RWPE2 (cell line): ENCODE data around the gene TDG.
A peak's percentile ranks its signal among the peaks of the same experiment; 100 is the strongest.

Experiments used
- ATAC-seq: fragments of 200-7000 bp; cut with Tn5 transposase; 3 replicates; pipeline ENCODE4 v1.9.1; 2021; ENCODE audit warnings: low read depth
- DNase-seq: peaks from one replicate; pipeline ENCODE4 v3.0.0-alpha.2; 2020; ENCODE audit warnings: low spot score
- H3K27ac ChIP-seq: fragments of 450-650 bp; 2 replicates; pipeline ENCODE4 v1.5.1; 2017; ENCODE audit warnings: mild to moderate bottlenecking; ENCODE audit not compliant: poor library complexity, severe bottlenecking
- H3K27me3 ChIP-seq: fragments of 250-450 bp; sonication (Bioruptor Pico); 2 replicates; pipeline ENCODE4 v1.5.1; 2021; ENCODE audit warnings: mild to moderate bottlenecking, moderate library complexity; ENCODE audit not compliant: insufficient read depth, poor library complexity, severe bottlenecking
- H3K36me3 ChIP-seq: fragments of 250-450 bp; sonication (Bioruptor Pico); 2 replicates; pipeline ENCODE4 v1.5.1; 2020; ENCODE audit warnings: low read depth, mild to moderate bottlenecking, moderate library complexity
- H3K4me1 ChIP-seq: fragments of 250-450 bp; sonication (Bioruptor Pico); 2 replicates; pipeline ENCODE4 v1.5.1; 2021; ENCODE audit warnings: mild to moderate bottlenecking, moderate library complexity; ENCODE audit not compliant: insufficient read depth, poor library complexity, severe bottlenecking
- H3K4me3 ChIP-seq: fragments of 250-450 bp; sonication (Bioruptor Pico); 2 replicates; pipeline ENCODE4 v1.5.1; 2021; ENCODE audit warnings: mild to moderate bottlenecking, moderate library complexity; ENCODE audit not compliant: severe bottlenecking
- H3K9me3 ChIP-seq: fragments of 250-450 bp; sonication (Bioruptor Pico); 2 replicates; pipeline ENCODE4 v1.5.1; 2021; ENCODE audit warnings: mild to moderate bottlenecking, moderate library complexity; ENCODE audit not compliant: severe bottlenecking
- TF ChIP-seq, protein P1 (sequence below): fragments of 450-650 bp; IDR thresholded peaks from one replicate; pipeline ENCODE4 v1.5.1; 2017; ENCODE audit warnings: mild to moderate bottlenecking, moderate library complexity; ENCODE audit not compliant: poor library complexity, severe bottlenecking

TDG gene

GRCh38 chr12:103957865-103958388, 7.7 kb upstream of the TDG start:
- Histone ChIP-seq H3K36me3 (peaks cover 28% of the 10 kb centered on the region), H3K4me3 (no peak overlapping the region), H3K27me3 (no peaks in the 10 kb centered on the region), H3K4me1 (peaks cover 10% of the 10 kb centered on the region), H3K9me3 (no peaks in the 10 kb centered on the region), H3K27ac (peak overlapping the region; percentile 87)
- ATAC-seq: no peak
- DNase-seq: no peak
- TF ChIP-seq, protein P1, sequence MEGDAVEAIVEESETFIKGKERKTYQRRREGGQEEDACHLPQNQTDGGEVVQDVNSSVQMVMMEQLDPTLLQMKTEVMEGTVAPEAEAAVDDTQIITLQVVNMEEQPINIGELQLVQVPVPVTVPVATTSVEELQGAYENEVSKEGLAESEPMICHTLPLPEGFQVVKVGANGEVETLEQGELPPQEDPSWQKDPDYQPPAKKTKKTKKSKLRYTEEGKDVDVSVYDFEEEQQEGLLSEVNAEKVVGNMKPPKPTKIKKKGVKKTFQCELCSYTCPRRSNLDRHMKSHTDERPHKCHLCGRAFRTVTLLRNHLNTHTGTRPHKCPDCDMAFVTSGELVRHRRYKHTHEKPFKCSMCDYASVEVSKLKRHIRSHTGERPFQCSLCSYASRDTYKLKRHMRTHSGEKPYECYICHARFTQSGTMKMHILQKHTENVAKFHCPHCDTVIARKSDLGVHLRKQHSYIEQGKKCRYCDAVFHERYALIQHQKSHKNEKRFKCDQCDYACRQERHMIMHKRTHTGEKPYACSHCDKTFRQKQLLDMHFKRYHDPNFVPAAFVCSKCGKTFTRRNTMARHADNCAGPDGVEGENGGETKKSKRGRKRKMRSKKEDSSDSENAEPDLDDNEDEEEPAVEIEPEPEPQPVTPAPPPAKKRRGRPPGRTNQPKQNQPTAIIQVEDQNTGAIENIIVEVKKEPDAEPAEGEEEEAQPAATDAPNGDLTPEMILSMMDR: no peak

DNA sequence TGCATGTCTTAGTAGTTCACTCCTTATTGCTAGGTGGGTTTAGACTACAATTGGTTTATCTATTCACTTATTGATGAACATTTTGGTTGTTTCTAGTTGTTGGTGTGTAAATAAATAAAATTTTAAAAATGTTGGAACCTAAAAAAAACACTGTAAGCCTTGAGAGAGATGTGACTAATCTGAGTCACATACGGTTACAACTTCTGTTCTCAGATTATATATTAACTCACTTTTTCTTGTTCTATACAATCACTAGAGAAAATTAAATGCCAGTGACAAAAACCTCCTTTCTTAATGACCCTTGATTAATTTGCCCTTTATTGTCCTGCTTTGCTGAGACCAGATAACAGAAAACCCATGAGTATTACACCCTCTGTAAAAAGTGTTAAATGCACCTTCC, 7.1 kb upstream of the TDG start:
- Histone ChIP-seq H3K4me3 (no peak overlapping the region), H3K4me1 (peaks cover 10% of the 10 kb centered on the region), H3K27me3 (no peaks in the 10 kb centered on the region), H3K27ac (no peak overlapping the region), H3K36me3 (peaks cover 21% of the 10 kb centered on the region), H3K9me3 (no peaks in the 10 kb centered on the region)
- TF ChIP-seq, protein P1: no peak
- DNase-seq (no peak), ATAC-seq (no peak)

- Histone ChIP-seq H3K27ac (no peak overlapping the region), H3K9me3 (no peaks in the 10 kb centered on the region), H3K4me3 (no peak overlapping the region), H3K4me1 (peaks cover 8% of the 10 kb centered on the region), H3K27me3 (no peaks in the 10 kb centered on the region), H3K36me3 (peaks cover 11% of the 10 kb centered on the region)
- DNase-seq (no peak), ATAC-seq (no peak)
- TF ChIP-seq, protein P1: no peak
Measured at GRCh38 chr12:103960616-103961227, 5.0 kb upstream of the TDG start.

DNA sequence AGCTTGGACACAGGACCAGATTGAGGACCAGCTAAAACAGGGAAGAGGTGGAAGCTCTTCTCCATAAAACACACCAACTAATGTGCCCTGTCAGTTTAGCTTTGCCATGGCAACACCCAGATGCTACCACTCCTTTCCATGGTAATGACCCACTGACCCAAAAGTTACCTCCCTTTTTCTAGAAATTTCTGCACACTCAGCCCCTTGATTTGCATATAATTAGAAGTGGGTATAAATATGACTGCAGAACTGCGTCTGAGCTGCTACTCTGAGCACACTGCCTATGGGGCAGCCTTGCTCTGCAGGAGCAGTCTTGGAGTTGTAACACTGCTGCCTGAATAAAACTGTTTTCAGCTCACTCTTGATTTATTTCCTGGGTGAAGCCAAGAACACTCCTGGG, 3.2 kb upstream of the TDG start:
- ATAC-seq: no peak
- Histone ChIP-seq H3K27ac (no peak overlapping the region), H3K36me3 (peaks cover 9% of the 10 kb centered on the region; the same call in 1 of the 2 replicates), H3K9me3 (no peaks in the 10 kb centered on the region), H3K4me3 (no peak overlapping the region), H3K4me1 (peaks cover 5% of the 10 kb centered on the region), H3K27me3 (no peaks in the 10 kb centered on the region)
- no peak for DNase-seq
- TF ChIP-seq, protein P1: no peak

DNA sequence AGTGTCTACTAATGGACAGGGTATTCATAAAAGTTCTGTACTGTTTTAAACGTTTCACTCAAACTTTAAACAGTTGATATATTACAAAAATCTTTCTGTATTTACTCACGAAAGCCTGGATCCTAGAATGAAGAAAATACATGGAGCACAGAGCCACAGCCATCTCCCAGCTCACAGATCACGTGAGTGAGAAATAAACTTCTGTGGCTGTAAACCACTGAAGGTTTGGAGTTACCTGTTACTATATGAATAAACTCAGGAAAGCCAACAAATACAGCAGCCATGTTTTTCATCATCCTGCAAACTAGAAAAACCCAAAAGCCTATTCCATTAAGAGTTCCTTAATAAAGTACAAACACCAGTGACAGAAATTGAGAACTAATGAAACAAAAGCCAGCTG, 867 bp upstream of the TDG start:
- Histone ChIP-seq H3K9me3 (no peaks in the 10 kb centered on the region), H3K4me1 (peaks cover 7% of the 10 kb centered on the region), H3K27me3 (no peaks in the 10 kb centered on the region), H3K36me3 (peaks cover 26% of the 10 kb centered on the region), H3K4me3 (peak overlapping the region; percentile 74), H3K27ac (peak overlapping the region; percentile 68)
- DNase-seq (no peak), ATAC-seq (no peak)
- TF ChIP-seq, protein P1: no peak
